Measurements from ENCODE around the gene CLEC4E. TPM values are rescaled to one million over a fixed set of nuclear protein-coding genes. Genes with fewer than 3 reads are reported as not detected.
A peak's percentile ranks its signal among the peaks of the same experiment; 100 is the strongest.
"Not testable (repeated sequence)": the region's sequence is repeated elsewhere in the genome, so short reads cannot be mapped to it uniquely, and the experiment has no call there.

The CLEC4E gene
- 1 to 10 TPM in 3 of 6 experiments, under 1 TPM in 3; 0.42 to 3.1 (median 0.99) TPM for total RNA-seq
- long read RNA-seq: 0 reads

DNA sequence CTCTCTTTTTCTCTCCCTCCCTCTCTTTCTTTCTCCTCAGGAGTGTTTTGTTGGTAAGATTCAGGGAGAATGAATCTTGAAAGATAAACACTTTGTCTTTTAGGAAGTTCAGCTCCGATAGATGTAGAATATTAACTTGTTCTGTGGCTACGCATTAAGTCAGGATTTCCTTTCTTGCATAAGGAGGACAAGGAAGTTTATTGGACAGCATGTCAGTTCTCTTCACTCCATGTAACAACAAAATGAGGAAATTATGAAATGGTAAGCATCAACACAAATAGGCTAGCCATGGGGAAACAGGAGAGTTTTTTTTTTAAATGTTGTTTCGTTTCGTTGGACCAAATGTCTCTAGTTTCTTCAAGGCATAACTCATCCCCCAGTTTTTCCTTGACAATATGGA is at the start of gene CLEC4E:
Gene CLEC4E, minus strand, starts transcription at position 75 of the 400 bp plus-strand sequence. CDS start 108 bp downstream, outside the sequence.
- intact Hi-C loops (cut with DNase I): loop anchor here (5.0 to 10.0 kb wide), 2 partner anchors 64 to 66 kb away; no protein-coding TSS in a partner anchor
- not testable (repeated sequence) for H3K27ac ChIP-seq, DNase-seq, H3K27me3 ChIP-seq, H3K36me3 ChIP-seq, H3K9me3 ChIP-seq, H3K4me1 ChIP-seq
- H3K4me3 ChIP-seq: peak within 1 kb of the TSS in 1 of 3 donors; percentile 3
- 24% methylated on average over 4 of the region's 4 CpGs for WGBS (ENCODE audit: insufficient coverage, low coverage, low lambda C conversion rate, missing lambda C conversion rate)
- peak; percentile 47 to 66 (median 62) for ATAC-seq

GRCh38 chr12:8589679-8590078 is 49.0 kb upstream of the CLEC4E start:
- intact Hi-C loops (cut with DNase I): no loop called here
- 57% methylated on average over 5 of the region's 7 CpGs for WGBS (ENCODE audit: insufficient coverage, low coverage, low lambda C conversion rate, missing lambda C conversion rate)

DNA sequence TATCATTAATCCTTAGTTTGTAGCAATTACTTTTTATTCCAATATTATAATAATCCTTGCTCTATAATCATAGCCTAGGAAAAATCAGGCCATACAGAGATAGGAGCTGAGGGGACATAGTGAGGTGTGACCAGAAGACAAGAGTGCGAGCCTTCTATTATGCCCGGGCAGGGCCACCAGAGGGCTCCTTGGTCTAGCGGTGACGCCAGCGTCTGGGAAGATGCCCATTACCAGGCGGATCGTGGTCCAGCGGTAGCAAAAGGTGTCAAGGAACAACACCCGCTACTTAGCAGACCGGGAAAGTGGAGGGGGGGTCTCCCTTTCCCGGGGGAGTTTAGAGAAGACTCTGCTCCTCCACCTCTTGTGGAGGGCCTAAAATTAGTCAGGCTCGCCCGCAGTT is 43.8 kb upstream of the CLEC4E start:
- H3K27me3 ChIP-seq; DNase-seq; H3K36me3 ChIP-seq; ATAC-seq; H3K9me3 ChIP-seq; H3K4me3 ChIP-seq; intact Hi-C loops (cut with DNase I); H3K27ac ChIP-seq: not testable (repeated sequence)
- H3K4me1 ChIP-seq: peaks cover 0 to 10% (median 1%) of the 10 kb centered on the region in 4 donors
- WGBS (ENCODE audit: insufficient coverage, low coverage, low lambda C conversion rate, missing lambda C conversion rate): 81% methylated on average over 3 of the region's 13 CpGs

More at GRCh38 chr12:8589679-8590078, 49.0 kb upstream of the CLEC4E start:
- Histone ChIP-seq H3K4me3 (no peak overlapping the region), H3K36me3 (no peaks in the 10 kb centered on the region), H3K4me1 (peaks cover 0 to 14% (median 0%) of the 10 kb centered on the region in 4 donors), H3K27me3 (no peaks in the 10 kb centered on the region), H3K27ac (no peak overlapping the region), H3K9me3 (no peaks in the 10 kb centered on the region)
- ATAC-seq (no peak), DNase-seq (no peak)
- TF ChIP-seq CTCF (IDR thresholded peaks at IDR 0.05) (no peak), POLR2A (IDR thresholded peaks at IDR 0.05) (no peak)

DNA sequence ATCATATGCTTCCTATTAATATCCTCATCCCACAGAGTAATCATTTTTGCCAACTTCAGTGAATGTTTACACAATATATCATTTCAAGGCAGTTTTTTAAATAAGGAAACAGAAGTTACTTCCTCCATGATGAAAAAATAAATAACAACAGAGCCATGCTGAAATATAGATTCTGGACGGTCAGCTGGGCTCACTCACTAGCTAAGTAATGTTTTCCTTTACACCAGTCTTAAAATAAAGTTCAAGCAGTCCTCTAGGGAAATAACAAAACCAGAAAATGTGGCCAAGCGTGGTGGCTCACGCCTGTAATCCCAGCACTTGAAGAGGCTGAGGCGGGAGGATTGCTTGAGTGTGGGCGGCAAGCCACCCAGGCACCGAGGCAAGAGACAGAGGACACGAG is 43.3 kb upstream of the CLEC4E start:
- TF ChIP-seq CTCF (IDR thresholded peaks at IDR 0.05) (no peak), POLR2A (IDR thresholded peaks at IDR 0.05) (no peak)
- Histone ChIP-seq H3K4me3 (no peak overlapping the region), H3K9me3 (no peaks in the 10 kb centered on the region), H3K36me3 (no peaks in the 10 kb centered on the region), H3K27me3 (no peaks in the 10 kb centered on the region), H3K4me1 (peaks cover 0 to 10% (median 1%) of the 10 kb centered on the region in 4 donors), H3K27ac (no peak overlapping the region)
- DNase-seq (no peak), ATAC-seq (no peak)
- intact Hi-C loops (cut with DNase I): no loop called here
- 74% methylated on average over 4 of the region's 7 CpGs for WGBS (ENCODE audit: insufficient coverage, low coverage, low lambda C conversion rate, missing lambda C conversion rate)

- DNase-seq: no peak
- peak; percentile 52 to 87 (median 81) for ATAC-seq
- intact Hi-C loops (cut with DNase I): no loop called here
- H3K27me3 ChIP-seq: no peaks in the 10 kb centered on the region
- H3K36me3 ChIP-seq: no peaks in the 10 kb centered on the region
- peak overlapping the region in 1 of 3 donors; percentile 28 for H3K4me3 ChIP-seq
- WGBS (ENCODE audit: insufficient coverage, low coverage, low lambda C conversion rate, missing lambda C conversion rate): 21% methylated on average over 8 of the region's 9 CpGs
- peaks cover 0 to 10% (median 1%) of the 10 kb centered on the region in 4 donors for H3K4me1 ChIP-seq
- H3K27ac ChIP-seq: no peak overlapping the region
- TF ChIP-seq CTCF (IDR thresholded peaks at IDR 0.05) (no peak), POLR2A (IDR thresholded peaks at IDR 0.05) (no peak)
- no peaks in the 10 kb centered on the region for H3K9me3 ChIP-seq
Observed at GRCh38 chr12:8581098-8581784, 40.5 kb upstream of the CLEC4E start.
